Cortex of kidney (tissue), 1 donor: ENCODE results near the gene AASS.

Experiments used
- DNase-seq: peaks from one replicate; lab custom pipeline; 2025; lab: John Stamatoyannopoulos, UW

The AASS gene

DNA sequence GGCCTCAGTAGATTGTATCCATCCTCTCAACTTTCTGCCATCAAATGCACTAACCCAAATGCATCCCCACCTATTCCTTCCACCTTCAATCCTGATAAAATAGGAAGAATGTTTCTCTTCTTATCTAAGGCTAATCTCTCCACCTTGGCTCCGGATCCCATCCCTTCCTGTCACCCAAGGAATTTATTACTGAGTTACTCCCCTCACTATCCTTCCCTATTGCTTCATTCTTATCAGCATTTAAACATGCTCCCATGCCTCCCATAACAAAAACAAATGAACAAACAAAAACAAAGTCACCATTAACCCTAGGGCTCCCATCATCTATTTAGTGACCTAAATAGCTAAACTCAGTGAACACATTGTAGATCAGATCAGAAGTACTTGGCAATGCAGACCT lies 25.3 kb downstream of the AASS start:
- DNase-seq, result no peak

DNA sequence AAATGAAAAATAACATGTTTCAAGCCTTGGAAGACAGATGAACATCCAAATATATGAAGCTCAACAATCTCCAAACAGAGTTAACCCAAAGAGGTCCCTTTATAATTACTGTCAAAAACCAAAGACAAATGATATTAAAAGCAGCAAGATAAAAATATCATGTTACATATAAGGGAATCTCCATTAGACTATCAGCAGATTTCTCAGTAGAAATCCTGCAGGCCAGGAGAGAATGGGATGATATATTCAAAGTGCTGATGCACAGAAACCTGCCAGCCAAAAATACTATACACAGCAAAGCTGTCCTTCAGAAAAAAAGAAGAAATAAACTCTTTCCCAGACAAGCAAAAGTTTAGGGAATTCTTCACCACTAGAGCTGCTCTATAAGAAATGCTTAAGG lies 41.0 kb downstream of the AASS start:
- no peak for DNase-seq

DNA sequence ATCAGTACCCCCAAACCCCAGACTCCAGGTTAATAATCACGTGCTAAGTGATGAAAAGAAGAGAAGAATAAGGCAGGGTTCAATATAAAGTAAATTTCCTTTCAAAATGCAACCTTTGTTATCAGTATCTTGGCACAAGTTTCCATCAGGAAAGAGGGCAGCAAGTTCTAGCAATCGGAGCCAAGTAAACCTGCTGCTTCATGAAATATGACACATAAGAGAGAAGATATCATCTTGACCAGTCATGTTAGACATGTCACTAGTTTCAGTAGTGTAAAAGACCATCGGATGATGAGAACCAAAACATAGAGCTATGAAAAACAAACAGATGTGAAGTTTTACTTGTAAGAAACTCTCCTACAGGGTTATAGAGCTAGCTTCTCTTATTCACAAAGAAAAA lies 44.0 kb downstream of the AASS start:
- DNase-seq, result no peak

DNA sequence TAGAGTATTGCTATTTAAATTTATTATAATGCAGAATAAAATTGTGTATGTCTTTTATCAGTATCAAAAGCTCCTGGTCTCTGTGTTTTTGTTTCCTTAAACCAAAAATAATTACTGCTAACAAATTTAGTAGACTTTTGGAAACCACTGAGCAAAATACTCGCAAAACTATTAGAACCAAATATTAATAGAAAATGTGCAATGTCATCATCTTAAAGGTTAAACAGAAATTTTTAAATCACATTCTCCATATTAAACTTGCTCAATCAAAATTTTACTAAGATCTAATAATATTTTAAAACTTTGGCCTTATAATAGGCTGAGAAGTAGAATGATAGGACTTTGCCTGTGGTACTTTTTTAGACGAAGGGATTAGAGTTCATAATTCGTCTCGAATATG lies 48.4 kb downstream of the AASS start:
- no peak for DNase-seq

DNA sequence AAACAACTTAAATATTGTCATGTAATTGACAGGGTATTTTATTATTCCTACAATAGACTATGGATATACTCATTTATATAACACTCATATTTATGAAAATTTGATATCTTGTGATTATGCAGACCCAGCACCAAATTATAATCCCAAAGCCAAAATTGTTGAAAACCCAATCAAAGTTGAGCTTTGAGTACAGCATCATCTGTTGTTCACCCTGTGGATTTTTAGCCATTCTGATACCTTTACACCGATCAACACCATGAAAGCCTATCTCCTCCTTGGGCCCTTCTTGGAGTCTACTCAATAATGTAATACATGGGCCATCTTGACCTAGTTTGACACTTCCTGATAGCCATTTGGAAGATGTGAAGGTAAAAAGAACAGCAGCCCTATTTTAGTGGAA lies 49.5 kb downstream of the AASS start:
- DNase-seq, result no peak

DNA sequence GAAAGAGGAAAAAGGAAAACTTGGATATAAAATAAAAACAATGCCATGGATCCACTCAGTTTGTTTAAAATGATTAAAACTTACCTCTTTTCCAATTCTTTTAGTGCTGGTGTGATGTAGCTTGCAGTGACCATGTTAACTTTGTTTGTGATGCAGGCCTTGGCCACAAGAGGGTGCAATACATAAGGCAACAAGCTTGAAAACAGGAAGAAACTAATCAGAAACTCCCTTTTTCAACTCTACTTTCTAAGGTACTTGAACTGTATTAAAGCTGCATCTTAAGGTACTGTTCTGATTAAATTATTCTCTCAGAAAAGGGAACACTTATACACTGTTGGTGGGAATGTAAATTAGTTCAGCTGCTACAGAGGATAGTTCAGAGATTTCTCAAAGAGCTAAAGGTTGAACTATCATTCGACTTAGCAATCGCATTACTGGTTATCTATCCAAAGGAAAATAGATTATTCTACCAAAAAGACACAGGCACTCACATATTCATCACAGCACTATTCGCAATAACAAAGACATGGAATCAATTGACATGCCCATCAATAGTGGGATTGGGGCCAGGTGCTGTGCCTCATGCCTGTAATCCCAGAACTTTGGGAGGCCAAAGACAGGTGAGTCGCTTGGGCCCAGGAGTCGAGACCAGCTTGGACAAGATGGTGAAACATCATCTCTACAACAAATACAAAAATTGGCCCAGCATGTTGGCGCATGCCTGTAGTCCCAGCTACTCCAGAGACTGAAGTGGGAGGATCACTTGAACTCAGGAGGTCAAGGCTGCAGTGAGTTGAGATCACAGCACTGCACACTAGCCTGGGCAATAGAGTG lies 50.9 kb downstream of the AASS start:
- DNase-seq, result no peak

DNA sequence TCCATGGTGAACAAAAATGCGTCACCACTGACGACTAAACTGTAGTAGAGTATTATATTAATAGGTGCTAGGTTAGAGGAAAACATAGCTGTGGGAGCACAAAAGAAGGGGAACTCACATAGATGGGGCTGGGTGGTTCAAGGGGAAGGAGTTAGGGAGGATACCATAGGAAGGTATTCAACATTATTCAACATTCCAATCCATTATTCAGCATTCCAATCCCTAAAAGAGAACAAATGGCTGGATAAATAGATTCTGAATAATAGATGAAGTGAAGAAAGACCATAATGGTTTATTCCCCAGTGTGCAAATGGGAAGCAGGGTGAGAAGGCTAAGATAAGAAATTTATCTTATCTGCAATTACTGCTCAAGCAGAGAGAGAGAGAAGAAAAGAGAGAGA lies 61.4 kb downstream of the AASS start:
- DNase-seq, result no peak

DNA sequence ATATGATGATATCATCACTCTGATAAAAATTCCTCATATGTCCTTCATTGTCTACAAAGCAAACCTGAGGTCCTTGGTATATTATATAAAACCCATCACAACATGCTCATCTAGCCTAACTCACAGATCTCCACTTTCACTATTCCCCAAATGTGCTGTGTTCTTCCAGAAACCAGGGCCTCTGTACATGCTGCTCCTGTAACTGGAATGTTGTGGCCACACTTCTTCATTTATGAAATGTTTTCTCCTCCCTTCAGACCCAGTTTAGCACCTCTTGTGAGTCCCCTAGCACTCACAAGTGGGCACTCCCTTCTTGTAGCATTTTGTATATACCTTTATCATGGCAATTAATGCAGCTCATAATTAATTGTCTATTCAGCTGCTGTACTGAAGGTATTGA lies 61.9 kb downstream of the AASS start:
- no peak for DNase-seq

DNA sequence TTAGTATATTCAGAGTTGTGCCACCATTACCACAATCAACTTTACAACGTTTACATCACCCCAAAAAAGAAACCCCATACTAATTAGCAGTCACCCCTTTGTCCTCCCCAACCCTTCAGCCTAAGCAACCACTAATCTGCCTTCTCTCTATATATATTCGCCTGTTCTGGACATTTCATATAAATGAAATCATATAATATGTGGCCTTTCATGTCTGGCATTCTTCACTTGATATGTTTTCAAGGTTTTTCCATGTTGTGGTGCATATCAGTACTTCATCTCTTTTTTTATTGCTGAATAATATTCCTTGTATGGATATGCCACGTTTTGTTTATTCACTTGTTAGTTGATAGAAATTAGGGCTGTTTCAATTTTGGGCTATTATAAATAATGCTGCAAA lies 70.4 kb downstream of the AASS start:
- DNase-seq, result no peak

DNA sequence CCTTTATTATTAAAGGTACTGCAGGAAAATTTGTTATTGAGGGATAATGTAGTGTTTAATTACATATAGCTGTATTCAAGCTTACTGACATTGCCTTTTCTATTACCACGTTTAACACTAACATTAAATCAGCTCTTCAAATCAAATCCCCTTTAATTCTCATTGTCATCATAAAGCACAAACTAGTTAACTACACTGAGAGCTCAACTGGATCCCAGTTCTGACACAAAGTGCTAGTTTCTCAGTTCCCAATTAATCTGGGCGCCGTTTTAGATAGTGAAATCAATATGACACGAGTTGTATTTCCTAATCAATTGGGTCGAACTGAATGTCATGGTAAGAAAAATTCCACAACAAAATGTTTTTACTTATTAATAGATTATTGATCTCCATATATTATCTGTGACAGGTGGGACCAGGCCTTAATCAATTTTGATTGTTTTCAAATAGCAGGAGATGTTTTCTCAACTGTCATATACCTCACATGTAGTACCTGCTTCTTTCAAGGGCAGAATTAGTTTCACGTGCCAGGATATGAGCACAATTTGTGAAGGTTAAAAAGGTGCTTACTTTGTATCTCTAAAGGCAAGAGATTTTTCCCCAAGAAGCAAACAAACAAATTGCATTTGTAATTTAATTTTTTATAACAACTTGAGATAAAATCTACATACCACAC lies 71.0 kb downstream of the AASS start:
- no peak for DNase-seq

DNA sequence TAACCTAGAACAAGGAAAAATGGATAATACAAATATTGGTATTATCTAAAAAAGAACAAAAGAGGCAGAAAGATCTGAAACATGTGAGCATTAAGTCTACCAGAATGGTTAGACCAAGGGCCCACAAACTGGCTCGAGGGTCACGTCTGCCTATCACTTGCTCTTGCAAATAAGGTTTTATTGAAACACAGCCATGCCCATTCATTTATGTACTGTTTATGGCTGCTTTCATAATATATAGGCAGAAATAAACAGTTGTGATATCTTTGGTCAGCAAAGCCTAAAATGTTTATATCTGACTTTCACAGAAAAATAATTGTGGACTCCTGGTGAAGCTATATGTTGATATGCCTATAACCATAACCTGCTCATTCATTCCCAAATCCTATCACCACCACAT lies 71.8 kb downstream of the AASS start:
- no peak for DNase-seq

DNA sequence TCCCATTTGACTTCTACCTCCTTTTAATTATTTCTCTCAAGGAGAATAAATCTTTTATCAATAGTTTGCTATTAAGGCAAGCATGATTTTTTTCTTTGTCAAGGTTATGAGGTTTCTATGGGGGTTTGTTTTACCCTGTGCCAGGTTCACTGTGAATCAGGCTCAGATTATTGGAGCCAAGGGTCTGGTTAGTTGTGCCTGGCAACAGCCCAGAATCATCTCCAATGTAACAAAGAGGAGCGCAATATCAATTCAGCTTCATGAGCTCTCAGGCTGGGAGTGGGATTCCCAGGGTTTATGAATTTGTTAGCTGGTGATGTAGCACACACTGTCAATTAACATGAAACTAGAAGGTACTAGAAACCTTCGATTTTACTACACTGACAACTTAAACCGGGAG lies 73.2 kb downstream of the AASS start:
- no peak for DNase-seq

DNA sequence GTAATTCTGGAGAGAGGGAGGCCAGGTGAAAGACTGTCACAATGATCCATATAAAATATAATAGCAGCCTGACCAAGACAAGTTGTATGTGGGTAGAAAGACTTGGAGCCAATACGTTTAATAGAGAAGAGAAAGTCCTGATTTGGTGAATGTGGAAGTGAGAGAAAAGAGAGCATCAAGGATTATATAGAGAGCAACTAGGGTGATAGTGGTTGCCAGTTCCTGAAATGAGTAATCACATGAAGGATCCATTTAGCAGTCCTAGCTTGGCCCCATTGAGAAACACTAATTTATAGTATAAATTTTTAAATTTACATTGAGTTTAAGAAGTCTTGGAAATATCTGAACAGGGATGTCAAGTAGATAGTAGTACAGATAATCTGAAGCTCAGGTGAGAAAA lies 74.0 kb downstream of the AASS start:
- DNase-seq, result no peak

DNA sequence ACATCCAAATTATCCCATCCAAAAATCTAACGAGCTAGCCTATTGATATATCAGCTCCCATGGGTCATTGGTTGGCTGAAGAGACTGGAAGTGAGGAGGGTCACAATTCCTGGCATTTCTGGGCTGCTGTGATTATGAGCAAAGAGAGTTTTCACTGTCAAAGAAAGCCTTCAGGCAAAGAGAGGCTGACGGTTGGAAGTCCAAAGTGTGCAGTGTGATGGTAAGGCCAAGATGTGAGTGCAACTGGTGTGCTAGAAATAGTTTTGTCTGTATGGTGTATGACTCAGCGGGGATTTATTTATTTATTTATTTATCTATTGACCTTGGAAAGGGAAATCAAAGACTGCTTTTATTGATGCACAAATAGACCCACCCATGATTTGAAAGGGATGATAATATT lies 75.0 kb downstream of the AASS start:
- DNase-seq, result no peak

DNA sequence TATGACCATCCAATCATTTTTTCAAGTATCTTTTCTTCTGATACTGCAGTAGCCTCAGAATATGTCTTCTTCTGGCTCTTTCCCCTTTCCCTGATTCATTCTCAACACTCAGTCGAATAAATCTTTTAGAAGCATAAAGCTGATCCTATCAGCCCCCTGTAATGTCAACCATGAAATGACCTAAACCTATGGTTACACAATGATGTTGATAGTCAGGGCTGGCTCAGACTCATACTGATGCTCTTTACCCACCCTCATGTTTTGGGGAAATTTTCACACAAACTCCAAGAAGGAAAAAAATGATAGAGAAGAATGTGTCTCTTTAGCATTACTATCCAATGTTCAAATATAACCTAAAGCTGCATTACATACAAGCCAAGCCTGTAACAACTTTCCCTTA lies 76.0 kb downstream of the AASS start:
- no peak for DNase-seq

DNA sequence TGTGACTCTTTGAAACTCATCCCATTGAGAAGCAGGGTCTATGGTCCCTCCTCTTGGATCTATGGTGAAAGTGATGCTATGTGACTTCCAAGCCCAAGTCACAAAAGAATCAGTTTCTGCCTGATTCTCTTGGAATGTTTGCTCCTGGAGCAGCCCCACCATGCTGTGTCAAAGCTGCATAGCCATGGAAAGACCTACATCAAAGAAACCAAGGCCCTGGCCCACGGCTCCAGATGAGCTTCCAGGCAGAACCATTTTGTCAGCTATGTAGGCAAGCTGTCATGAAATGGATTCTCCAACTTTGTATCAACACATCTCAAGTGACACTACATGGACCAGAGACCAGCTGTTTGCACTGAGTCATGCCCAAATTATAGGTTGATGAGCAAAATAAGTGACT lies 77.0 kb downstream of the AASS start:
- DNase-seq, result no peak

DNA sequence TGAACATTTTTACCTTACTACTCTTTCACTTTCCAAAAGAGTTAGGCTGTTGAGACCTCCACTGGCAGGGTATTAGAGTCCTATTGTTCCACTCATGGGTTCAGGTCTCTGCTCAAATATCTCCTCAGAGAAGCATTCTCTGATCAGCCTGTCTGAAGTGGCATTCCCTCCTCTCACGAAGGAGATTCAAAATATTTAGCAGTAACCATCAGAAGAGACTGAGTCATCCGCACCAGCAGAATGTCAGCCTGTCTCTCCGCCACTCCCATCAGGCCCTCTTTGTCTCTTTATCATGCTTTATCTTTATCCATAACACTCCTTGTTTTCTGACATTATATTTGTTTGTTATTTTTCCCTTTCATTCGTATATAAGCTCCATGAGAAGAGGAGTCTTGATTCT lies 79.1 kb downstream of the AASS start:
- no peak for DNase-seq

DNA sequence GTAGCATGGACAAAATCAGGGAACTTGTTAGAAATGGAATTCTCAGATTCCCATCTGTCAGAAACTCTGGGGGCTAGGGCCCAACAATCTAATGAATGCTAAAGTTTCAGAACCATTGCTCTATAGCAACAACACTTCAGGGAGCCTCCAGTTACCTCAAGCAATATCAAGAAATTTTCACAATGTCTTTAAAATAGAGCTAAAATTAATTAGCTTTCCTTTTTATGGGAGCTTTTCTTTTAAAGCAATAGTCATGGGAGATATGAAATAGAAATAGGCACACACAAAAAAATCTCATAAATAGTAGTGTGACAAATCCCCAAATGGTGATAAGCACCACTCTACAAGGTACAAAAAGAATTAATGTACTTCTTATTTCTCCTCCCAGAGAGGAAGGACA lies 80.9 kb downstream of the AASS start:
- DNase-seq, result no peak

DNA sequence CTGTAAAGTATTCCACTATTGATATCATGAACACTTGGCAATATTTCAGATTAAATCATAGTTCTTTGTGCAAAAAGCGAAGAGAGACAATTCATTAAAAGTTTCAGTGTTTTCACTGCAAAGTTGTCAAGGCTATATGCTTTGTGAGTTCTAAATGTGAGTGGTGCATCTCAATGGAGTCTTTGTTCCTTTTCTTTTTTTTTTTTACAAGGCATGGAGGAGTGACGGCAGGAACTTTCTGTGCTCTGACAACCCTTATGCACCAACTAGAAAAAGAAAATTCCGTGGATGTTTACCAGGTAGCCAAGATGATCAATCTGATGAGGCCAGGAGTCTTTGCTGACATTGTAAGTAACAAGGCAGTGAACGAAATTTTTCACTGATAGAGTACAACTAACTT lies 84.5 kb downstream of the AASS start:
- no peak for DNase-seq

DNA sequence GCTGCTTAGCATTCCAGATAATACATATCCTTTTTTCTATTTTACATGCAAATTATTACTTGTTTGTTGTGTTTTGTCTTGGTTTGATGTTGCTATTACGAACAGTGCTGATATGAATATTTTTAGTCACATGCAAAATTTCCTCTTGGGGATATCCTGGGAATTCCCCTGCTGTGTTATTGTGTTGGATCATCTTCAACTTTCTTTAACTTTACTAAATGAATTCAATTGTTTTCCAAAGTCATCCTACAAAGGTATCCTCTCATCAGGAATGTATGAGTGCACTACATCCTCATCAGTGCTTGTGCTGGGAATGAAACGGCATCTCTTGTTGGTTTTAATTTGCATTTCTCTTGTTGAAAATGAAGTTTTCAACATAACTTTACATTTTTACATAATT lies 87.1 kb downstream of the AASS start:
- DNase-seq, result no peak

DNA sequence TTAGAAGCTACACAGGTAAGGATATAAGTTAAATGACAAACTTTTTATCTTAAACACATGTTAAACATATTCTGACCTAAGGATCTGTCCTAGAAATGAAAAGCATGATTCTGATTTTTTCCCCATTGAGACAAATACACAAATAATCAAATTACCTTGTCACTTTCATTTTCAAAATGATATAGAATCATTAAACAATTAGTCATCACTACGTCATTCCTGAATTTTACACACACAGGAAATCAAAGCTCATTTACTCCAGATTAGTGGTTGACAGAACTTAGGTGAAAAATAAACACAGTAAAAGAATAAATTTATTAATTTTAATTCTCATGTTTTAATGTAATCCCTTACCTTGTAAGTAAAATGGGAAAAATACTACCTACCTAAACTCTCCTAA lies 89.0 kb downstream of the AASS start:
- DNase-seq, result no peak

DNA sequence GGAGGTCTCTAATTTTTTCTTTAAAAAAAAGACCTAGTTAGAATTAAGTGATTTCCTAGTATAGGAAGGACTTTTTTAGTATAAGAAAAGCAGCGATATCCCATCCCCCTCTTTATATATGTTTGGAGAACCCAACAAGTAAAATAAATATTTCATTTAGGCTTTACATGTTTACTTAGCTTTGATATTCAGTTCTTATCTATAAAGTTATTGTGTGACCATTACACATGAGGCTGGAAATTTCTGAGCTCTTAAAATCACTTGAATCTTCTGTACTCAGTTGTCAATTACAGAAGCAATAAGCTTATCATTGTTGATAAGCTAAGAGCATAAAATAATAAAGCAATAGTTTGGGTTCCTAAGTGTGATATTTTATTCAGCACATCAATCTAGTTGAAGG lies 89.7 kb downstream of the AASS start:
- no peak for DNase-seq

DNA sequence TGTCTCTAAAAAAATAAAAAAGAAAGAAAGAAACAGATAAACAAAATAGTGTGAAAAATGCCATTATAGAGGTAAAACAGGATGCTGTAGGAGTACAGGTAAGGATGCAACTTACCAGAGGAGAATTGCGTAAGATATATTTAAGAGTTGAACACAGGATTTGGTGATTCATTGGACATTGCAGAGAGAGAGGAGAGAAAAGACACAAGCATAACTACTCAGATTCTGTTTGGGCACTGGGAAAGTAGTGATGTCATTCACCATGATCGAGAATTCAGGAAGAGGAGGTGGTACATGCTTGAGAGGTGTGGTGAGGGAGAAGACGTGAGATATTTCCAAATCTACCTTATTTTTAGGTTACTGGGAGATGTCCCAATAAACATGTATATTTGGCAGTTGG lies 97.6 kb downstream of the AASS start:
- DNase-seq, result no peak

DNA sequence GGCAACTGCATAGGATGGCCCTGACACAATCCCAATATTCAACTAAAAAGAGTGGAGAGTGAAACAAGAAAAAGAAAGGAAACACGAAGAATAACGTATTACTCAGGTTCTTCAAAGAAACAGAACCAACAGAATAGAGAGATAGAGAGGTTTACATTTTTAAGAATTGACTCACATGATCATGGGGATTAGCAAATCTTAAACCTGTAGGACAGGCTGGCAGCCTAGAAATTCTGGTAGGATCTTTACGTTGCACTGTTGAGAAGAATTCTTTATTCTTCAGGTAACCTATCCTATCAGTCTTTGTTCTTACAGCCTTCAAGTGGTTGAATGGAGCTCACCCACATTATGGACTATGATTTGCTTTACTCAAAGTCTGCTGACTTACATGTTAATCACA lies 103.9 kb downstream of the AASS start:
- no peak for DNase-seq
